ENCODE results near the gene RAPGEF4.
A peak's percentile ranks its signal among the peaks of the same experiment; 100 is the strongest.
"Not testable (repeated sequence)": the region's sequence is repeated elsewhere in the genome, so short reads cannot be mapped to it uniquely, and the experiment has no call there.

RAPGEF4 gene

GRCh38 chr2:173034143-173034542, 298.5 kb downstream of the RAPGEF4 start:
- DNase-seq (ENCODE audit: low spot score), result no peak

GRCh38 chr2:173037245-173038120, 301.8 kb downstream of the RAPGEF4 start:
- no peak for DNase-seq (ENCODE audit: low spot score)

- not testable (repeated sequence) for DNase-seq (ENCODE audit: low spot score)
Observed at GRCh38 chr2:173038257-173038656, 302.6 kb downstream of the RAPGEF4 start.

GRCh38 chr2:173040729-173041128, 305.1 kb downstream of the RAPGEF4 start:
- no peak for DNase-seq (ENCODE audit: low spot score)

GRCh38 chr2:173043476-173043875, 307.8 kb downstream of the RAPGEF4 start:
- DNase-seq (ENCODE audit: low spot score), result no peak

GRCh38 chr2:173043897-173044519, 308.4 kb downstream of the RAPGEF4 start:
- DNase-seq (ENCODE audit: low spot score), result no peak

- no peak for DNase-seq (ENCODE audit: low spot score)
Observed at GRCh38 chr2:173044686-173045085, 309.0 kb downstream of the RAPGEF4 start.

GRCh38 chr2:173045181-173045580, 309.5 kb downstream of the RAPGEF4 start:
- no peak for DNase-seq (ENCODE audit: low spot score)

- no peak for DNase-seq (ENCODE audit: low spot score)
Observed at GRCh38 chr2:173048522-173048896, 312.9 kb downstream of the RAPGEF4 start.

- peak; percentile 85 for DNase-seq (ENCODE audit: low spot score)
Observed at GRCh38 chr2:173048897-173049661, 313.4 kb downstream of the RAPGEF4 start.

GRCh38 chr2:173049831-173050230, 314.2 kb downstream of the RAPGEF4 start:
- no peak for DNase-seq (ENCODE audit: low spot score)

GRCh38 chr2:173050684-173051083, 315.0 kb downstream of the RAPGEF4 start:
- DNase-seq (ENCODE audit: low spot score), result no peak

- DNase-seq (ENCODE audit: low spot score), result no peak
Observed at GRCh38 chr2:173051463-173052215, 316.0 kb downstream of the RAPGEF4 start.

GRCh38 chr2:173053043-173053699, 317.5 kb downstream of the RAPGEF4 start:
- DNase-seq (ENCODE audit: low spot score), result no peak

GRCh38 chr2:173054466-173054865, 318.8 kb downstream of the RAPGEF4 start:
- no peak for DNase-seq (ENCODE audit: low spot score)

GRCh38 chr2:173056705-173057364, 321.2 kb downstream of the RAPGEF4 start:
- DNase-seq (ENCODE audit: low spot score), result no peak

- peak; percentile 60 for DNase-seq (ENCODE audit: low spot score)
Observed at GRCh38 chr2:173058097-173058496, 322.5 kb downstream of the RAPGEF4 start.

GRCh38 chr2:173058673-173059072, 323.0 kb downstream of the RAPGEF4 start:
- DNase-seq (ENCODE audit: low spot score), result no peak

- no peak for DNase-seq (ENCODE audit: low spot score)
Observed at GRCh38 chr2:173059292-173059691, 323.6 kb downstream of the RAPGEF4 start.

- peak; percentile 37 for DNase-seq (ENCODE audit: low spot score)
Observed at GRCh38 chr2:173059971-173060461, 324.4 kb downstream of the RAPGEF4 start.

- no peak for DNase-seq (ENCODE audit: low spot score)
Observed at GRCh38 chr2:173062801-173063200, 327.2 kb downstream of the RAPGEF4 start.
